Bone marrow (tissue), 2 donors: ENCODE data around the gene APOBEC3F.
"Not testable (repeated sequence)": the region's sequence is repeated elsewhere in the genome, so short reads cannot be mapped to it uniquely, and the experiment has no call there.

Source experiments
- DNase-seq, 2 donors: peaks; one replicate each; lab custom pipeline; 2025; lab: John Stamatoyannopoulos, UW

Gene APOBEC3F

DNA sequence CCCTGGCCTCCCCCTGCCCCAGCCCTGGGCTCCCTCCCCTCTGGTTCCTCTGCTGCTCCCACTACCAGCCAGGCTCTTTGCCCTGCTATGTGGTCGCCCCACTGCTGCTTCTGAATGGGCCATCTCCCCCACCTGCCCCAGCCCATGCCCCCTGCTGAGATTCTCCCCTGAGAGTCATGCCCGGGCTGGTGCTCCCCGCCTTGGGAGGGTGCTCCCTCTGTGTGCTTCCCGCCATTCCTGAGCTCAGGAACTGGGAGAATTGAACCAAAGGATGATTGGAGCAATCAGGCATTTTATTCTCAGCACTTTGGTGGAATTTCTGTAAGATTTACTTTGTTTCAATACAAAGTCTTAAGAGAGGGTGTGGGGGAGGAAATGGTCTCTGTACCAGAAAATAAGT, 12.9 kb upstream of the APOBEC3F start:
- DNase-seq: no peak

DNA sequence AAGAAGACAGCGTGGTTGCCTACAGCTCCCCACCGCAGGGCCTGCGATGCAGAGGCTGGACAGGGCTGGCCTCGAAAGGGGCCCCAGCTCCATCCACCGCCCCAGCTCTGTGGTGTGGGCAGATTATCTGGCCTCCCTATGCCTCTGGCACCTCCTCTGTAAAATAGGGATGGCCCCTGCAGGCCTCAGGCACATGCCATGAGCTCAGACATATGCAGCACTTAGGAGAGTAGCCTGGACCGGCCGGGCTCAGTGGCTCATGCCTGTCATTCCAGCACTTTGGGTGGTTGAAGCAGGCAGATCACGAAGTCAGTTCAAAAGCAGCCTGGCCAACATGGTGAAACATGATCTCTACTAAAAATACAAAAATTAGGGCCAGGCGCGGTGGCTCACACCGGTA, 12.4 kb upstream of the APOBEC3F start:
- no peak for DNase-seq

DNA sequence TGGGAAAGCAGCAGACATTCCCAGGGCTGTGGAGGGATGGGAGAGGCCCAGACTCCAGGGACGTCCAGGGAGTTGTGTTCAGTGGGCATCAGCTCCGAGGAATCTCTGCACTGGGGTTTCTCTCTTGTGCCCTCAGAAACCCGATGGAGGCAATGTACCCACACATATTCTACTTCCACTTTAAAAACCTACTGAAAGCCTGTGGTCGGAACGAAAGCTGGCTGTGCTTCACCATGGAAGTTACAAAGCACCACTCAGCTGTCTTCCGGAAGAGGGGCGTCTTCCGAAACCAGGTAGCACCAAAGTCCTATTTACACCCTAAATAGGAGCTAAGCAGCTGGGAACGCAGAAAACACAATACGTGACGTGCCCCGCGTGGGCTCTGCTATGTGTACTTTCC, 11.4 kb upstream of the APOBEC3F start:
- DNase-seq: no peak

DNA sequence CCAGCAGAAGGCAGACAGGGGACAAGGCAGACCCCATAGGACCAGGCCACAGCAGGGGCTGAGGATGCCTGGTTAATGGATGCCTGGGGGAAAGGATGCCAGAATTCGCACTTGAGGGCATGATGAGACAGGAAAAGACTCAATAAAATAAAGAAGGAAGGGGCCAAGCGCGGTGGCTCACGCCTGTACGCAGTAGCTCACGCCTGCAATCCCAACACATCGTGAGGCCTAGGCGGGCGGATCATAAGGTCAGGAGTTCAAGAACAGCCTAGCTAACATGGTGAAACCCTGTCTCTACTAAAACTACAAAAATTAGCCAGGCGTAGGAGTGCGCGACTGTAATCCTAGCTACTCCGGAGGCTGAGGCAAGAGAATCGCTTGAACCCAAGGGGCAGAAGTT, 10.0 kb upstream of the APOBEC3F start:
- no peak for DNase-seq

DNA sequence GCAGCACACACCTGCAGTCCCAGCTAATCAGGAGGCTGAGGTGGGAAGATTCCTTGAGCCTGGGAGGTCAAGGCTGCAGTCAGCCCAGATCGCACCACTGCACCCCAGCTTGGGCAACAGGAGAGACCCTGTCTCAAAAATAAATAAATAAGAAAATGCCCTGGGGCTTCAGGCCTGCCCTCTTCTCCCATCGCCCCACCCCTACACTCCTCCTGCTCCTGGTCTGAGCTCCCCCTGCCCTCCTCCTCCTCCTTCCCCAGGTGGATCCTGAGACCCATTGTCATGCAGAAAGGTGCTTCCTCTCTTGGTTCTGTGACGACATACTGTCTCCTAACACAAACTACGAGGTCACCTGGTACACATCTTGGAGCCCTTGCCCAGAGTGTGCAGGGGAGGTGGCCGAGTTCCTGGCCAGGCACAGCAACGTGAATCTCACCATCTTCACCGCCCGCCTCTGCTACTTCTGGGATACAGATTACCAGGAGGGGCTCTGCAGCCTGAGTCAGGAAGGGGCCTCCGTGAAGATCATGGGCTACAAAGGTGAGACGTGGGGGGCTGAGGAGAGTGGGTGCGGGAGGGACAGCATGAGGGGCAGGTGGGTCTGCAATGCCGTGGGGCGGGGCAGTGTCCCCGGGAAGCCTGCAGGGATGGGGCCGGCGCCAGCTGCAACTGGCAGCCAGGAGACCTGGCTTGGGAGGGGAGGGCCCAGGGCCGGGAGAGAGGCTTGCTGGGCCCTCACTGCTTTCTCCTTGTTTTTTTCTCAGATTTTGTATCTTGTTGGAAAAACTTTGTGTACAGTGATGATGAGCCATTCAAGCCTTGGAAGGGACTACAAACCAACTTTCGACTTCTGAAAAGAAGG, 9.0 kb upstream of the APOBEC3F start:
- not testable (repeated sequence) for DNase-seq

DNA sequence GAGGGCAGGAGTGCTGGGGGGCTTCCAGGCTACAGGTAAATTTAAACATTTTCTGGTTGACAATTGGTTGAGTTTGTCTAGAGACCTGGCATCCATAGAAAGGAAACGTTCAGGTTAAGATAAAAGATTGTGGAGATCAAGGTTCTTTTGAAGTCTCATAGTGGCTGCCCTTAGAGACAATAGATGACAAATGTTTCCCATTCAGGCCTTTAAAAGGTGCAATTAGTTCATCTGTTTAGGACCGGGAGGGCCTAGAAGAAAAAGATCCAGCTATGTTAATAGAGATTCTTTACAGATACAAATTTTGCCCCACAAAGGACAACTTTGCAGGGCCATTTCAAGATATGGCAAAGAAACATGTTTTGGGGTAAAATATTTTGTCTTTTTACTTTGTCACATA, 3.6 kb upstream of the APOBEC3F start:
- not testable (repeated sequence) for DNase-seq

DNA sequence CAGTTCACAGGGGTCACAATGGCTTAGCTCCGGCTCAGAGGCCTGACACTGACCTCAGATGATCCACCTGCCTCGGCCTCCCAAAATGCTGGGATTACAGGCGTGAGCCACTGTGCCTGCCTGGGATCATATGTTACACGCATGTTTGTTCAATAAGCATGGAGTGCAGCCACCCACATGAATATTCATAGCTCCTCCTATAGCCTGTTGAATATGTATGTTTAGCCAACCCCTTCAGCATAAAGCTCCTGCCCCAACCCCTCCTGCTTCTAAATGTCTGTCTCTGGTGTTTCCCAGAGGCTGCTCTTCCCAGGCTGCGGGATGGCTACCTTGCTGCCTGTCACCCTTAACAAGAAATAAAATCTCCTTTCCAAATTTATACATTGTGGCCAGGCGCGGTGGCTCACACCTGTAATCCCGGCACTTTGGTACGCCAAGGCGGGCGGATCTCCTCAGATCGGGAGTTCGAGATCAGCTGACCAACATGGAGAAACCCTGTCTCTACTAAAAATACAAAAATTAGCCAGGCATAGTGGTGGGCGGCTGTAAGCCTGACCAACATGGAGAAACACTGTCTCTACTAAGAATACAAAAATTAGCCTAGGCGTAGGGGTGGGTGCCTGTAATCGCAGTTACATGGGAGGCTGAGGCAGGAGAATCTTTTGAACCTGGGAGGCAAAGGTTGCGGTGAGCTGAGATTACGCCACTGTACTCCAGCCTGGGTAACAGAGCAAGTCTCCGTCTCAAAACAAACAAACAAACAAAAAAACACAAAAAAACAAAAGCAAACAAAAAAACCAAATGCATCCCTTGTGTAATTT, 1.1 kb upstream of the APOBEC3F start:
- DNase-seq: no peak

DNA sequence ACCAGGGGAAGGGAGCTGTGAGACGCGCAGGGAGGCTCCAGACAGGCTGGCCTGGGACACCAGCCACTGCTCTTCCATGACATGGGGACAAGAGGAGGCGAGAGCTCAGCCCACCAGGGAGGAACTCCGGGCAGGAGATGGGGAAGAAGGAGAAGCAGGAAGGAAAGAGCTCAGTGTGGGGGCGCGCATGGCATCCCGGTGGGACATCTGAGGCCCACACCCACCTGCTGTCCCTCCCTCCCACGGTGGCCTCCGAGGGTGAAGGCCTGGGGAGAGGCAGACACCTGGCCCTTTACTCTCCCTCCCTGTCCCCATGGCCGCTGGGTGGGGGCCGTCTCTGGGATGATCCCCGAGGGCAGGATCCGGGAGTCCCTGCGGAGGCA, 518 bp upstream of the APOBEC3F start:
- not testable (repeated sequence) for DNase-seq

DNA sequence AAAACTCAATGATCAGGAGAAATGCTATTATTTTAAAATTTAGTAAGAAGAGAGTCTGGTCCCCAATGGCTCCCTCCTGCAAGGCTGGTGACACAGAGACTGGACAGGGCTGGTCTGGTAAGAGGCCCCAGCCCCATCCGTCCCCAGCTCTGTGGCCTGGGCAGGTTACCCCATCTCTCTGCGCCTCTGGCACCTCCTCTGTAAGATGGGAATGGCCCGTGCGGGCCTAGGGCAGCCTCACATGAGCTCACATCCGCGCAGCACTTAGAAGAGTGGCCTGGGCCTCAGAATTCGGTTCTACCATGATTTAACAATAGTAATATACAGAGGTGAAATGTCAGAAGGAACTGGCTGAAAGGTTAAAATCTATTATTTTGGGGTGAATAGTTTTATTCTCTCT, 1.2 kb downstream of the APOBEC3F start:
- DNase-seq: no peak

DNA sequence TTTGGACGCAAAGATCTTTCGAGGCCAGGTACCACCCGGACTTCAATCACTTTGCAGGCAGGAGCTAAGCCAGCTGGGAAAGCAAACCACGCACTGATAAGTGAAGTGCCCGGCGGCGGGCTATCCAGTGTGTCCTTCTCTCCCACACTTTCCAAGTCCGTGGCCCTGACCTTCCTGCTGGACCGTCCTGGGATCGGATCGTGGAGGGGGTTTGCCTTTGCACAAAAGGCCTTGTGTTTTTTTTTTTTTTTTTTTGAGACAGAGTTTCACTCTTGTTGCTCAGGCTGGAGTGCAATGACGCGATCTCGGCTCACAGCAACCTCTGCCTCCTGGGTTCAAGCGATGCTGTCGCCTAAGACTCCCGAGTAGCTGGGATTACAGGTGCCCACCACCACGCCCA, 2.4 kb downstream of the APOBEC3F start:
- DNase-seq: not testable (repeated sequence)

DNA sequence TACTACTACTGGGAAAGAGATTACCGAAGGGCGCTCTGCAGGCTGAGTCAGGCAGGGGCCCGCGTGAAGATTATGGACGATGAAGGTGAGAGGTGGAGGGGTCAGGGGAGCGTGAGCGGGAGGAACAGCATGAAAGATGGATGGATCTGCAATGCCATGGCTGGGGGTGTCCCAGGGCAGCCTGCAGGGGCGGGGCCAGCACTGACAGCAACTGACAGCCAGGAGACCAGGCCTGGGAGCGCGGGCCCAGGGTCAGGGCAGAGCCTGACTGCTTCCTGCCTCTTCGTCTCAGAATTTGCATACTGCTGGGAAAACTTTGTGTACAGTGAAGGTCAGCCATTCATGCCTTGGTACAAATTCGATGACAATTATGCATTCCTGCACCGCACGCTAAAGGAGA, 4.5 kb downstream of the APOBEC3F start:
- not testable (repeated sequence) for DNase-seq

DNA sequence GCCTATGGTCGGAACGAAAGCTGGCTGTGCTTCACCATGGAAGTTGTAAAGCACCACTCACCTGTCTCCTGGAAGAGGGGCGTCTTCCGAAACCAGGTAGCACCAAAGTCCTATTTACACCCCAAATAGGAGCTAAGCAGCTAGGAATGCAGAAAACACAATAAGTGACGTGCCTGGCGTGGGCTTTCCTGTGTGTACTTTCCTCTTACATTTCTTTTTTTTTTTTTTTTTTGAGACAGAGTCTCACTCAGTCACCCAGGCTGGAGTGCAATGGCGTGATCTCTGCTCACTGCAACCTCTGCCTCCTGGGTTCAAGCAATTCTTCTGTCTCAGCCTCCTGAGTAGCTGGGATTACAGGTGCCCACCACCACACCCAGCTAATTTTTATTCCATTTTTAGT, 8.8 kb downstream of the APOBEC3F start:
- DNase-seq: not testable (repeated sequence)

DNA sequence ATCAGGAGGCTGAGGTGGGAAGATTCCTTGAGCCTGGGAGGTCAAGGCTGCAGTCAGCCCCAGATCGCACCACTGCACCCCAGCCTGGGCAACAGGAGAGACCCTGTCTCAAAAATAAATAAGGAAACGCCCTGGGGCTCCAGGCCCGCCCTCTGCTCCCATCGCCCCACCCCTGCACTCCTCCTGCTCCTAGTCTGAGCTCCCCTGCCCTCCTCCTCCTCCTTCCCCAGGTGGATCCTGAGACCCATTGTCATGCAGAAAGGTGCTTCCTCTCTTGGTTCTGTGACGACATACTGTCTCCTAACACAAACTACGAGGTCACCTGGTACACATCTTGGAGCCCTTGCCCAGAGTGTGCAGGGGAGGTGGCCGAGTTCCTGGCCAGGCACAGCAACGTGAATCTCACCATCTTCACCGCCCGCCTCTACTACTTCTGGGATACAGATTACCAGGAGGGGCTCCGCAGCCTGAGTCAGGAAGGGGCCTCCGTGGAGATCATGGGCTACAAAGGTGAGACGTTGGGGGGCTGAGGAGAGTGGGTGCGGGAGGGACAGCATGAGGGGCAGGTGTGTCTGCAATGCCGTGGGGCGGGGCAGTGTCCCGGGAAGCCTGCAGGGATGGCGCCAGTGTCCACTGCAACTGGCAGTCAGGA, 11.3 kb downstream of the APOBEC3F start:
- DNase-seq: not testable (repeated sequence)

DNA sequence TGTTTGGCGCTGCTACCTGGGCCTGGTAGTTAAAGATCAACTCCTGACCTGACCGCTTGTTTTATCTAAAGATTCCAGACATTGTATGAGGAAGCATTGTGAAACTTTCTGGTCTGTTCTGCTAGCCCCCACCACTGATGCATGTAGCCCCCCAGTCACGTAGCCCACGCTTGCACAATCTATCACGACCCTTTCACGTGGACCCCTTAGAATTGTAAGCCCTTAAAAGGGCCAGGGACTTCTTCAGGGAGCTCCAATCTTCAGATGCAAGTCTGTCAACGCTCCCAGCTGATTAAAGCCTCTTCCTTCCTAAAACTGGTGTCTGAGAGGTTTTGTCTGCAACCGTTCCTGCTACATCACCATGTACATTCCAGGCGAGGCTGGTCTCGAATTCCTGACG, 15.0 kb downstream of the APOBEC3F start:
- DNase-seq: no peak

DNA sequence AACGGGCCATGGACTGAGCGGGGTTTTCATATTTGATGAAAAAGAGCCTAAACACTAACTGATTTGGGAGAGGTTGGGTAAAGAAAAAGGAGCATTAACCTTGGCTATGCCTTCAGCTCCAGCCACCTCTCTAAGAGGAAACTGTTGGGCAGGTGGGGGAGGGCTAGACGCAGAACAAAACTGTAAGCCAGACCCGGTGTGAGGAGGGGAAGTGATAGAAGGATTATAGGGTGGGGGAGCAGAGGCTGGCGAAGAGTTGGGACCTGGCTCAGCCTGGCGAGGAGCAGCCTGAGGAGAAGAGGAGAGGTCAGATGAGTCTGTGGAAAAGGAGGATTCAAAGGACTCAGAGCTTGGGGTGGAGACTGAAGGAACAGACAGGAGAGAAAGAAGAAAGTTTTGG, 20.6 kb downstream of the APOBEC3F start:
- DNase-seq: not testable (repeated sequence)

DNA sequence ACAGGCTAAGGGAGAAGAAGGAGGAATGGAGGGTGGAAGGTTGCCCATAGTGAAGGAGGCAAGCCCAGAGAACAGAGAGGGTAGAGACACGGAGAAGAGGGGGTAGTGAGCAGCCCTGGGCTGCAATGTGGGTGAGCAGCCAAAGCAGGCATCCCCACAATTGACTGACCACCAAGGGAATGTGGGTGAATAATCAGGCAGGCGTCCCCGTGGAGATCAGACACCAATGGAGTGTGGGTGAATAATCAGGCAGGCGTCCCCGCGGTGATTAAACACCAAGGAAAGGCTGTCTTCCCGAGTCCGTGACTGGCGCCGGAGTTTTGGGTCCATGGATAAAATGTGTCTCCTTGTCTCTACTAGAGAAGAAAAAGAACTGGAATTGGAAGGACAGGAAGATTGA, 21.3 kb downstream of the APOBEC3F start:
- not testable (repeated sequence) for DNase-seq

DNA sequence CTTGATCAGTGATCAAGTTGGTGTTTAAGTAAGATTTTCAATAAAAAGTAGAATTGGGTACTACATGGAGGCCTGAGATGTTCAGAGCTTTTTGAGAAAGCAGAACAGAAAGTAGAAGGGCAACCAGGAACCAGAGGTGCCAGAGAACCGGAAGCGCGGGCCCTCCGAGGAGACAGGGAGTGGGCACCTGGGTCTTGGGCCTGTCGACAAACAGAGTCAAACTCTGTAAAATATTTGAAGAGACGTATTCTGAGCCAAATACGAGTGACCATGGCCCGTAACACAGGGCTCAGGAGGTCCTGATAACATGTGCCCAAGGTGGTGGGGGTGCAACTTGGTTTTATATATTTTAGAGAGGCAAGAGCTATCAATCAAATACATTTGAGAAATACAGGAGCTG, 23.2 kb downstream of the APOBEC3F start:
- DNase-seq: not testable (repeated sequence)

DNA sequence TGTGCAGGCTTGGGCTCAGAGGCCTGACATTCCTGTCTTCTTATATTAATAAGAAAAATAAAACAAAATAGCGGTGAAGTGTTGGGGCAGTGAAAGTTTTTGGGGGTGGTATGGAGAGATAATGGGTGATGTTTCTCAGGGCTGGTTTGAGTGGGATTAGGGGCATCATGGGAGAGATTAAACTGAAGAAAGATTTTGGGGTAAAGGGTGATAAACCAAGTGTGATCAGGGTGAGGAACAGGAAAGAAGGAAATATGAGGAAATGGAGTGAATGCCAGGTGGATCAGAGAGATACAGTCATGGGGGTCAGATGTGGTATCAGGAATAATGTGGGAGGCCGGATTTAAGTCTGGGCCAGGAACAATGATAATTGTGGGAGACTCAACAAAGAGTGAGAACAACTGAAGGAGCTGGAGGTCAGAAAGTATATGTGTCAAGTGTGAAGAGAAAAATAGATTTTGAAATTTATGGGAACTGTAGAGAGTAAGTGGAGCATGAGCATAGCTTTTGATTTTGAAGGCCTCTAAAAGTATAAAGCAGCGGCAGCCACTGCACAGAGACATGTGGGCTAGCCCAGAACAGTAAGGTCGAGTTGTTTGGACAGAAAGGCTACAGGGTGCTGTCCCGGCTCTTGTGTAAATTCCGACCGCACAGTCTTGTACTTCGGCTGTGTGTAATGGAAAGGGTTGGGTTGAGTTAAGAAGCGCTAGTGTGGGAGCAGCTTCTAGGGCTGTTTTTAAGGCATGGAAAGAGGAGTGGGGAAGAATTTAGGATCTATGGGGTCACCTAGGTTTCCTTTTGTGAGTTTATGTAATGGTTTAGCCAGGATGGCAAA, 26.0 kb downstream of the APOBEC3F start:
- DNase-seq: not testable (repeated sequence)

DNA sequence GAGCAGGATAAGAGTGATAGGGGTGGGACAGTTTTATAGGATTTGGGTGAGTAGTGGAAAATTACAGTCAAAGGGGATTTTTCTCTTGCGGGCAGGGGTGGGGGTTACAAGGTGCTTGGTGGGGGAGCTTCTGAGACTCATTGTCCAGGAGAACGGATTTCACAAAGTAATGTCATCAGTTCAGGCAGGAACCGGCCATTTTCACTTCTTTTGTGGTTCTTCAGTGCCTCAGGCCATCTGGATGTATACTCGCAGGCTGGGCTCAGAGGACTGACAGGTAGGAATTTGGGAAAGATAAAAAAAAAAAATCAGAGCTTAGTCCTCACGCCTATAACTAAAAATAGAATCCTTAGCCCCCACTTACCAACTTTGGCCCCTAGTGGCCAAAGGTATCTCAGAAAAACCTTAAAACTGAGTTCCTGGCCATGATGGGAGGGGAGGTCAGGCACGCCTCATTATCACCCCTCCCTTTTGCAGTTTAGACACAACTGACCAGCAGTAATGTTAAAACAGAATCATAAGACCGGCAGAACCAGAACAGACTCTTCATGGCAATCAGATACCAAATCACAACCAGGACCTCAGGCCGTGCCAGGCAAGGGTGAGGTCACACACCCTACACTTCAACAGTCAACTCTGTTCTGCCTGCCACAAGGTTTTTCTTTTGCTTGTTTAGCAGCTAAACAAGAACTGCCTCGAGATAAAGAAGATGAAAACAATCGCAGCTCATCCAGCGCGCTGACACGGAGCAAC, 27.5 kb downstream of the APOBEC3F start:
- no peak for DNase-seq

DNA sequence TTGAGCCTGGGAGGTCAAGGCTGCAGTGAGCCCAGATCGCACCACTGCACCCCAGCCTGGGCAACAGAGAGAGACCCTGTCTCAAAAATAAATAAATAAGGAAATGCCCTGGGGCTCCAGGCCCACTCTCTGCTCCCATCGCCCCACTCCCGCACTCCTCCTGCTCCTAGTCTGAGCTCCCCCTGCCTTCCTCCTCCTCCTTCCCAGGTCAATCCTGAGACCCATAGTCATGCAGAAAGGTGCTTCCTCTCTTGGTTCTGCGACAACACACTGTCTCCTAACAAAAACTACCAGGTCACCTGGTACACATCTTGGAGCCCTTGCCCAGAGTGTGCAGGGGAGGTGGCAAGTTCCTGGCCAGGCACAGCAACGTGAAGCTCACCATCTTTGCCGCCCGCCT, 29.5 kb downstream of the APOBEC3F start:
- DNase-seq: no peak

DNA sequence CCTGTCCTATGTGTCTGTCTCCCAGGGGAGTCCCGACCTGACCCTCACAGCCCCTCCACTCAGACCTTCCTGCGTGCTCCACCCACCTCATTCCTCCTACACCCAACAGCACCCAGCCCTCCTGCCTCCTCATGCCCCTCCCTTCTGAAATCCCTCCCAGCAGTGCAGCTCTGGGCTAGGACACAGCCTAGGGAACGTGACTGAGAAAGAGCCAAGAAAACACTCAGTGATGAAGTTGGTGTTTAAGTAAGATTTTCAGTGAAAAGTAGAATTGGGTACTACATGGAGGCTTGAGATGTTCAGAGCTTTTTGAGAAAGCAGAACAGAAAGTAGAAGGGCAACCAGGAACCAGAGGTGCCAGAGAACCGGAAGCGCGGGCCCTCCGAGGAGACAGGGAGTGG, 31.9 kb downstream of the APOBEC3F start:
- not testable (repeated sequence) for DNase-seq
